ENCODE measurements around the gene SCUBE1. TPM values are rescaled to one million over a fixed set of nuclear protein-coding genes. Genes with fewer than 3 reads are reported as not detected.
A peak's percentile ranks its signal among the peaks of the same experiment; 100 is the strongest.

The SCUBE1 gene
- total and polyA plus RNA-seq, 2 of the 8 experiments (the other 6 are each of a cell fraction or from before 2014, with no cell fraction given) = 2.3 to 4.9 TPM

DNA sequence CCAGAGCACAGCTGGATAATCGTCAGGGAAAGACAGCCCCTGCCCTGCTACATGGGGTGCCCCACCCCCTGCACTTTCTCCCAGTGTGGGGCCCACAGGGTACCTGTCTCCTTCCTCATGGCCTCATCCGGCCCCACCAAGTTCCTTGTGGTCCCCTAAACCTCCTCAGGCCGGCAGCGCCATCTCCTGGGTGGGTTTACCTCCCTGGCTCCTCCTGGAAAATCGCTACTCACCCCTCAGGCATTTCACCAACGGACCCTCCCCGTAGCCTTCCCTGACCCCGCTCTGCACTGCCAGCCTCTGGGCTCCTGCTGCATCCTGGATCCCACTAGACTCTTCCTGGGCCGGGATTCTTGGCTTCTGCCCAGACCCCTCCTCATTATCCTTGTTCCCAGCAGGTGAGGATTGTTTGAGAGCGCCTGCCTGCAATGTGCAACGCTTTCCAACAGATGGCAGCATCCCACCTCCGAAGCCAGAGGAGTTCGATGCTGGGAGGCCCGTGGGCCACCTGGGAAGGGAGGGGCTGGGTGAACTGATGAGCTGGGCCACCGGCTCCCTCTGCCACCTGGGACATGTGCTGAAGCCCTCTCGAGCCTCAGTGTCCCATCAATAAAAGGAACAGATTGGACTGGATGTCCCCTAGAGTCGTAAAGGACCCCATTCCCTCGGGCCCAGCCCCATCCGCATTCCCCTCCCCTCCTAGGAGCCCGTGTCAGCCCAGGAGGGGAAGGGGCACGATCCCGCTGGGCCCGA, 112.0 kb downstream of the SCUBE1 start (continued):
- TF ChIP-seq RAD21 (IDR thresholded peaks at IDR 0.05 in 1 of 2, conservative IDR thresholded peaks at IDR 0.05 in 1 of 2; ENCODE audit: low read depth in 2 of 2, low read length in 2 of 2) = peak; percentile 84 to 88
- TF ChIP-seq KDM5A (IDR thresholded peaks at IDR 0.05; ENCODE audit: low read length) = no peak
